Breast epithelium (tissue), 3 donors: ENCODE data around the gene PLVAP.

Experiments
- CTCF ChIP-seq, 3 donors: fragments of 450-650 bp; IDR thresholded peaks; one replicate each; pipeline ENCODE4 v1.5.1; 2016 to 2017; ENCODE audit warnings: antibody characterized with exemption in 3 of 3, mild to moderate bottlenecking in 3 of 3, moderate library complexity in 3 of 3
- POLR2A ChIP-seq: fragments of 450-650 bp; IDR thresholded peaks from one replicate; pipeline ENCODE4 v1.6.1; 2016; ENCODE audit warnings: antibody characterized with exemption, mild to moderate bottlenecking, moderate library complexity

GRCh38 chr19:17322854-17323253, 54.3 kb downstream of the PLVAP start:
- TF ChIP-seq POLR2A, result no peak
- no peak for TF ChIP-seq CTCF (IDR thresholded peaks at IDR 0.05)
